Measurements from ENCODE around the gene MCF2L.
"Not testable (repeated sequence)": the region's sequence is repeated elsewhere in the genome, so short reads cannot be mapped to it uniquely, and the experiment has no call there.

MCF2L gene

DNA sequence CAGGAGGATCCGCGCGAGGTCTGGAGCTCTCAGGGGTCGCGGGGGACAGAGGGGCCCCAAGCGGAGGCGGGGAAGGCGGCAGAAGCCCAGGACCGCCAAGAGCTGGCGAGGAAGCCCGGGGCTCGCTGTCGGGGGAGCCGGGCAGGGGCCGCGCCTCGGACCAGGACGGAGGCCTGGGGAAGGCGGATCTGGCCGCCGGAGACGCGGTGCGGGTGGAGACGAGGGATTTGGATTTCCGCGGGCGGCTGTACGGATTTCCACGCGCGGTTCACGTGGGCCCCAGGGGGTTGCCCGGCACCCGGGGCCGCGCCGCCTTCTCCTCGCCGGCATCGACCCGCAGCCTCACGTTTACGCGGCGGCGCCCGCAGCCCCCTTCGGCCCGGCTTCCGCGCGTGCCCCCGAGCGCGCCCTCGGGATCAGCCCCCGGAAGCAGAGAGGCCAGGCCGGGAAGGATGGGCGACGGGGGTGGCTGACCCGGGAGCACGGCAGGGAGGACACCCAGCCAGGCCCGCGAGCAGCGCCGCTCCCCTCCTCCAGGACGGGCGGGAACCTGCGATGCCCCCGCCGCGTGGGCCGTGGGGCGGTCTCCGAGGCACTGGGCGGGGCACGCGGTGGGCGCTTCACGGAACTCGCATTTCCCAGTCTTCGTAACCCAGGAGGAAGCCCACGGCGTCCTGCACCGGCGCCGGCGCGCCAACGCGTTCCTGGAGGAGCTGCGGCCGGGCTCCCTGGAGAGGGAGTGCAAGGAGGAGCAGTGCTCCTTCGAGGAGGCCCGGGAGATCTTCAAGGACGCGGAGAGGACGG is 141.2 kb downstream of the MCF2L start:
- TF ChIP-seq, protein P1, sequence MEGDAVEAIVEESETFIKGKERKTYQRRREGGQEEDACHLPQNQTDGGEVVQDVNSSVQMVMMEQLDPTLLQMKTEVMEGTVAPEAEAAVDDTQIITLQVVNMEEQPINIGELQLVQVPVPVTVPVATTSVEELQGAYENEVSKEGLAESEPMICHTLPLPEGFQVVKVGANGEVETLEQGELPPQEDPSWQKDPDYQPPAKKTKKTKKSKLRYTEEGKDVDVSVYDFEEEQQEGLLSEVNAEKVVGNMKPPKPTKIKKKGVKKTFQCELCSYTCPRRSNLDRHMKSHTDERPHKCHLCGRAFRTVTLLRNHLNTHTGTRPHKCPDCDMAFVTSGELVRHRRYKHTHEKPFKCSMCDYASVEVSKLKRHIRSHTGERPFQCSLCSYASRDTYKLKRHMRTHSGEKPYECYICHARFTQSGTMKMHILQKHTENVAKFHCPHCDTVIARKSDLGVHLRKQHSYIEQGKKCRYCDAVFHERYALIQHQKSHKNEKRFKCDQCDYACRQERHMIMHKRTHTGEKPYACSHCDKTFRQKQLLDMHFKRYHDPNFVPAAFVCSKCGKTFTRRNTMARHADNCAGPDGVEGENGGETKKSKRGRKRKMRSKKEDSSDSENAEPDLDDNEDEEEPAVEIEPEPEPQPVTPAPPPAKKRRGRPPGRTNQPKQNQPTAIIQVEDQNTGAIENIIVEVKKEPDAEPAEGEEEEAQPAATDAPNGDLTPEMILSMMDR (conservative IDR thresholded peaks at IDR 0.05; ENCODE audit: low read length) = no peak
- DNase-seq (ENCODE audit: low read depth) = peak; percentile 8
- peak overlapping the region; percentile 26; the same call in 1 of the 2 replicates for H3K4me3 ChIP-seq (ENCODE audit: low read length)

DNA sequence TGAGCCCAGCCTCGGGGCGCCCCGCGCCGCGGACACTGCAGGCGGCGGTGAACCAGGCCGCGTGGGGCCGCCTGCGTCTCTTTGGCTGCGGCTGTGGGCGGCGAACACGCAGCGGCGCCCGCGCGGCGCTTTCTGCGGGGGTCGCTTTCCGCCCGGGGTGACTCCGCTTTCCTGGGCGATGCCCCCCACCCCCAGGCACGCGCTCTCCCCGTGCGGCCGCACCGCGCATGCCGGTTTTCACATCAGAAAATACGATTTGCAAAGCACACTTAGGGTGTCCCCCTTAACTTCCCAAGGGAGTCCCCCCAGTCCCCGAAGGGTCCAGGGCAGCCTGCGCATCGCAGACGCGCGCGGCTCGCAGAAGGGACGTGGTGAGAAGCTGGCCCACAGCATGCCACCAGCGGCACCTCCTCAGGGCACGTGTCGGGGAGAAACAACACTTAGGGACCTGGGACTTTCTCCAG is 141.9 kb downstream of the MCF2L start:
- DNase-seq (ENCODE audit: low read depth) = no peak
- TF ChIP-seq, protein P1 (conservative IDR thresholded peaks at IDR 0.05; ENCODE audit: low read length) = no peak
- H3K4me3 ChIP-seq (ENCODE audit: low read length) = peak overlapping the region; percentile 26; the same call in 1 of the 2 replicates

DNA sequence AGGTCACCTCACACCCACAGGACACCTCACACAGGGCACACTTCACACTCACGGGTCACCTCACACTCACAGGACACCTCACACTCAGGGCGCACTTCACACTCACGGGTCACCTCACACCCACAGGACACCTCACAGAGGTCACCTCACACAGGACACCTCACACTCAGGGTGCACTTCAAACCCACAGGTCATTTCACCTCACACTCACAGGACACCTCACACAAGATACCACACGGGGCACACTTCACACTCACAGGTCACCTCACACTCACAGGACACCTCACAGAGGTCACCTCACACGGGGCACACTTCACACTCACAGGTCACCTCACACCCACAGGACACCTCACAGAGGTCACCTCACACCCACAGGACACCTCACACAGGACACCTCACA is 142.8 kb downstream of the MCF2L start:
- DNase-seq (ENCODE audit: low read depth); H3K4me3 ChIP-seq (ENCODE audit: low read length): not testable (repeated sequence)

DNA sequence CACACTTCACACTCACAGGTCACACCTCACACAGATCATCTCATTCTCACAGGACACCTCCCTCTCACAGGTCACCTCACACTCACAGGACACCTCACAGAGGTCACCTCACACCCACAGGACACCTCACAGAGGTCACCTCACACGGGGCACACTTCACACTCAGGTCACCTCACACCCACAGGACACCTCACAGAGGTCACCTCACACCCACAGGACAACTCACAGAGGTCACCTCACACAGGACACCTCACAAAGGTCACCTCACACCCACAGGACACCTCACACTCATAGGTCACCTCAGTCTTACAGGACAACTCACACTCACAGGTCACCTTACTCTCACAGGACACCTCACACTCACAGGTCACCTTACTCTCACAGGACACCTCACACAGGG is 143.5 kb downstream of the MCF2L start:
- not testable (repeated sequence) for H3K4me3 ChIP-seq (ENCODE audit: low read length); DNase-seq (ENCODE audit: low read depth)

DNA sequence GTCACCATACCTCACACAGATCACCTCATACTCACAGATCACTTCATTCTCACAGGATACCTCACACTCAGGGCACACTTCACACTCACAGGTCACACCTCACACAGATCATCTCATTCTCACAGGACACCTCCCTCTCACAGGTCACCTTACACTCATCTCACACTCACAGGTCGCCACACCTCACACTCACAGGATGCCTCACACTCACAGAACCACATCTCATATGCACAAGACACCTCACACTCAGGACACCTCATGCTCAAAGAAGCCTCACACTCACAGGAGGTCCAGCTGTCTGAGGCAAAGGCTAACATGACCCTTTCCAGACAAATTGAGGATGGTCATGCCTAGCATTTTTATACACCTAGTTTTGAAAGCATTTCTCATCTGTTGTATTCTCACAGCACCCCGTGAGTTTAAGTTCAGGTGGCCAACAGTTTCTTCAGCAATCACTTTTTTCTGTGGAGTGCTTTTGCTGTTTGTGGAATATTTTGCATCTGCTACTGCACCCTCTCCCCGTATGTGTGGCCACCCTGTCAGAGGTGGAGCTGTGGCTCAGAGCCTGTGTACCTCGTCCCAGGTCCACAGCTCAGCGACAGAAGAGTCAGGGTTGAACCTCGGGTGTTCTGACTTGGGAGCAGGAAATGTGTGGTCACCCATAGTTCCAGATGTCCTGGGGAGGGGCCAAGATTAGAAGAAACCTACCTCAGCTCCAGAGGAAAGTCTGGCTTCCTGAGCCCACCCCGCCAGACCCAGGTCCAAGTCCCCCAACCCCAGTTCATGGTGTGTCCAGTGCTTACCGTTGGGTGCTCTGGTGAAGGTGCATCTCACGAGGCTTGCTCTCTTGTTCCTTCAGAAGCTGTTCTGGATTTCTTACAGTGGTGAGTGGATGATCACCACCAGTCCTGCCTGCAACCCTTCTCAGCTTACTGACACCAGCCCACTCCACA is 144.2 kb downstream of the MCF2L start:
- H3K4me3 ChIP-seq (ENCODE audit: low read length) = no peak overlapping the region
- TF ChIP-seq, protein P1 (conservative IDR thresholded peaks at IDR 0.05; ENCODE audit: low read length) = no peak
- no peak for DNase-seq (ENCODE audit: low read depth)

GRCh38 chr13:113113846-113114271 is 144.8 kb downstream of the MCF2L start:
- TF ChIP-seq, protein P1 (conservative IDR thresholded peaks at IDR 0.05; ENCODE audit: low read length) = no peak
- no peak overlapping the region for H3K4me3 ChIP-seq (ENCODE audit: low read length)
- no peak for DNase-seq (ENCODE audit: low read depth)

- TF ChIP-seq, protein P1 (conservative IDR thresholded peaks at IDR 0.05; ENCODE audit: low read length) = no peak
- no peak for DNase-seq (ENCODE audit: low read depth)
- no peak overlapping the region for H3K4me3 ChIP-seq (ENCODE audit: low read length)
These were observed 145.7 kb downstream of the MCF2L start for GRCh38 chr13:113114511-113115362.

Measured in AG10803 (cell line).